ENCODE results near the gene ATXN3L. TPM values are rescaled to one million over a fixed set of nuclear protein-coding genes. Genes with fewer than 3 reads are reported as not detected.

The ATXN3L gene
- total and polyA plus RNA-seq, 2 experiments from 2014 or later: not detected

- TF ChIP-seq ZNF462 (CRISPR knock-in tag; IDR thresholded peaks at IDR 0.05) (no peak), STAT1 (IDR thresholded peaks at IDR 0.05; ENCODE audit: unreplicated experiment) (no peak), CREB1 (CRISPR knock-in tag; IDR thresholded peaks at IDR 0.05; ENCODE audit: low read depth) (no peak), ZNF331 (CRISPR knock-in tag; IDR thresholded peaks at IDR 0.05; ENCODE audit: low read depth) (no peak), POLR2AphosphoS5 (IDR thresholded peaks at IDR 0.05; ENCODE audit: low read depth) (no peak), EZH2phosphoT487 (IDR thresholded peaks at IDR 0.05; ENCODE audit: unreplicated experiment) (no peak), NANOG (IDR thresholded peaks at IDR 0.05; ENCODE audit: borderline replicate concordance) (no peak)
Measured at GRCh38 chrX:13287816-13288215, 32.0 kb downstream of the ATXN3L start (continued).

- Histone ChIP-seq H3K79me2 (replicated peaks; ENCODE audit: insufficient read depth) (no peaks in the 10 kb centered on the region), H3K4me2 (no peak overlapping the region), H3K27ac (ENCODE audit: low read depth) (no peak overlapping the region), H2AFZ (no peak overlapping the region), H3K9me2 (ENCODE audit: insufficient read depth) (no peaks in the 10 kb centered on the region), H3K4me1 (ENCODE audit: insufficient read depth) (no peaks in the 10 kb centered on the region), H3K27me3 (ENCODE audit: insufficient read depth) (no peaks in the 10 kb centered on the region), H3K4me3 (no peak overlapping the region), H4K20me1 (replicated peaks; ENCODE audit: insufficient read depth) (no peaks in the 10 kb centered on the region), H3K36me3 (ENCODE audit: insufficient read depth) (no peaks in the 10 kb centered on the region; the same call in 1 of the 2 replicates), H3F3A (replicated peaks; ENCODE audit: low read depth) (no peaks in the 10 kb centered on the region; the same call in 1 of the 2 replicates)
- no peak for DNase-seq (ENCODE audit: low spot score)
- H3K4me3 Mint-ChIP-seq: no peak overlapping the region
- H3K27me3 Mint-ChIP-seq (ENCODE audit: insufficient read depth, low read depth, poor library complexity): peaks cover 4% of the 10 kb centered on the region
- H3K36me3 Mint-ChIP-seq (ENCODE audit: low read depth): peaks cover 54% of the 10 kb centered on the region
- no peak overlapping the region for H3K27ac Mint-ChIP-seq
- peaks cover 56% of the 10 kb centered on the region for H3K9me3 Mint-ChIP-seq
- ATAC-seq: no peak
- peaks cover 5% of the 10 kb centered on the region; the same call in 1 of the 3 replicates for H3K4me1 Mint-ChIP-seq
- no peak for TF ChIP-seq CTCF (conservative IDR thresholded peaks at IDR 0.05; ENCODE audit: low read depth in 2 of 2)
- no peak for TF ChIP-seq CREB1 (CRISPR knock-in tag; IDR thresholded peaks at IDR 0.05; ENCODE audit: low read depth)
- TF ChIP-seq ZNF462 (CRISPR knock-in tag; IDR thresholded peaks at IDR 0.05): no peak
Measured at GRCh38 chrX:13285693-13286092, 34.2 kb downstream of the ATXN3L start.
